Measurements from ENCODE around the gene KCNA3. TPM values are rescaled to one million over a fixed set of nuclear protein-coding genes. Genes with fewer than 3 reads are reported as not detected.
A peak's percentile ranks its signal among the peaks of the same experiment; 100 is the strongest.

Gene KCNA3
- under 1 TPM; 0.14 to 0.17 (median 0.15) TPM for polyA plus RNA-seq (ENCODE audit: insufficient read length in 4 of 4)

DNA sequence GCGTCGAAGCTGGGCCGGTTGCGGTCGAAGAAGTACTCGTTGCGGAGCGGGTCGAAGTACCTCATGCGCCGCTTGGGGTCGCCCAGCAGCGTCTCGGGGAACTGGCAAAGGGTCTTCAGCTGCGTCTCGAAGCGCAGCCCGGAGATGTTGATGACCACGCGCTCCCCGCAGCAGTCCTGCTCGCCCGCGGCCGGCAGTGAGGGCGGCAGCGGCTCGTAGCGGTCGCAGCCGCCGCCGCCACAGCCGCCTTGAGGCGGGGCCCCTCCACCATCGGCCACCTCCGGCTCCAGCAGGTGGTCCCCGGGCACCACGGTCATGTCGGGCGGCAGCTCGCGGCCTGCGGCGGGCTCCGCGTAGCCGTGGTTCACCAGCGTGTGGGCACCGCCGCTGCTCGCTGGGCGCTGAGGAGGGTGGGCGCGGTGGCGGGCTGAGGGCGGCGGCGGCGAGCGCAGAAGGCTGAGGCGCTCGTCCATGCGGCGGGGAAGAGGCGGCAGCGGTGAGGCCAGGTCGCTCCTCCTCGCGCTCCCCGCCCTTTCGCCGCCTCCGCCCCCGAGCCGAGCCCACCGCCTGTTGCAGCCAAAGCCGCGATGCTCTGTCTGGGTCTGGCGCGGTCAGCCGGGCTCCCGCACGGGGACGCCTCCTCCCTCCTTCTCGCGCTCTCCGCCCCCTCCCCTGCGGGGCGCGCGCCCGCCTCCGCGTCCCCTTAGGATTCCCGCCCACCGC, at the start of gene KCNA3:
TSS of gene KCNA3 (minus strand) at position 604 of the 723 bp plus-strand sequence. CDS start at position 473, 131 bp downstream.
- peak in 2 of 4 donors; percentile 24 to 37 for DNase-seq (ENCODE audit: low read depth in 4 of 4, low spot score in 2 of 4)

DNA sequence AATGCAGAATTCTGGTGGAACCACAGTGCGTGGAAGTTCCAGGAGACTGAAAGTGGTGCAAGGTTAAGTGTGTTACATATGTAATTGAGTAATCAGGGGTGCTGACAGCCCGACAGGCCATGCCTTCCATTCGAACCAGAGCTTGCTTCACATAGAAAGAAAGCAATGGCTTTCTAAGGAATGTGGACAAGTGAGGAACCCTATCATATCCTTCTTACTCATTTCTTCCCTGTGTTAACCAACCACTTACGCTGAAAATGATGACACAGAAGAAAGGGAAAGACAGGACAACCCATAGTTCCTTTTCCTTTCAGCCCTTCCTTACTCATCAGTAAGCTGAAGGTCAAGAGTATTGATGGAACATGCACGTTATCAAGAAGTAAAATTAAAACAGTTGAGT, 48.1 kb upstream of the KCNA3 start:
- DNase-seq (ENCODE audit: low read depth in 4 of 4, low spot score in 2 of 4) = no peak

DNA sequence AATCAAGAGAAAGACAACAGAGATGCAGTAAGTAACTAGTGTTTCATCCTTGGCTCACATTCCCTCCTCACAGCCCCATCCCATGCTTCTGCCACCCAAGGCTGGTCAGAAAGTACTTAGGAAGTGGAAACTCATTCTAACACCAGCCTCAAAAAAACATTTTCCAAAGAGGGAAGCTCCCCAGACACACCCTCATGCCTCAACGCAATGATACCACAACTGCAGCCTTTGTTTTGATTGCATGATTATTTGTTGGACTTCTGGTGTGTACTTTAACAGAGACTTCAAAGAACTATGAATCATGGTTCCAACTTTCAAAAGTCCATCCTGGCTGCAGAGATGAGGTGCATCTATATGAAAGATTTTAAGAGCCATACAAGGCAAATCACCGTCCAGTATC, 45.2 kb upstream of the KCNA3 start:
- no peak for DNase-seq (ENCODE audit: low read depth in 4 of 4, low spot score in 2 of 4)

DNA sequence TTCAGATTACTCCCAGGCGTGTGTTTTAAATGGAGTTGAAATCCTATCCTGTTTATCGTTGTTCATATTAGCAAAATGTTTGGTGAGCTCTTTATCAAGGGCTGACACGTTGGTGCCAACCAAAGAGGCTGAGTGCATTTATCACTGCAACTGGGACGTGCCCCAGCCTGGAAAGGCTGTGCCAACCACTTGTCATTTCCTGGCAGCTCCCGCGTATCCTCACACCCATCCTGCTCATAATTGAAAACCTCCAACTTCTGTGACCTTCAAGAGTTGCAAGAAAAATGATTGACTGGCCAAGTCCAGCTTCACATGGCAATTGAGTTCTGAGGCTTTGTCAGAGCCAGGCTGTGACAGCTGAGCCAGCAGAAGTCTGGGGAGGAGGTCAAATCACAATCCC, 43.7 kb upstream of the KCNA3 start:
- DNase-seq (ENCODE audit: low read depth in 4 of 4, low spot score in 2 of 4) = no peak

DNA sequence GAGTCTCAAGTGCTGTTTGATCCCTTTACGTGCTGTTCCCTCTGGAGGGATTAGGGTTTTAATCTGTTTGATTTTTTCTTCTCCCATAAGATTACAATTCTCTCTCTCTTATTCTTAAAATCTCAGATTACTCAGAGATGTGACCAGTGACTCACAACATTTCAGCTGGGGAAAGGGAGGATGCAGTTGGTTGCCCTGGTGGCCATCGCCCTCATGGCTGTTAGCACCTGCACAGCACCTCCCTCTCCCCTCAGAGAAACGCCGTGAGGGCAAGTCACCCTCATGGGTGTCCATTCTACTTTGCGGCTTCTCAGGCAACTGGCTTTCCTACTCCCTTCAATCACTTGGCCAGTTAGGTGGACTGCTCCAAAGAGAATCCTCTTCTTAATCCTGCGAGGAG, 42.4 kb upstream of the KCNA3 start:
- DNase-seq (ENCODE audit: low read depth in 4 of 4, low spot score in 2 of 4) = no peak

DNA sequence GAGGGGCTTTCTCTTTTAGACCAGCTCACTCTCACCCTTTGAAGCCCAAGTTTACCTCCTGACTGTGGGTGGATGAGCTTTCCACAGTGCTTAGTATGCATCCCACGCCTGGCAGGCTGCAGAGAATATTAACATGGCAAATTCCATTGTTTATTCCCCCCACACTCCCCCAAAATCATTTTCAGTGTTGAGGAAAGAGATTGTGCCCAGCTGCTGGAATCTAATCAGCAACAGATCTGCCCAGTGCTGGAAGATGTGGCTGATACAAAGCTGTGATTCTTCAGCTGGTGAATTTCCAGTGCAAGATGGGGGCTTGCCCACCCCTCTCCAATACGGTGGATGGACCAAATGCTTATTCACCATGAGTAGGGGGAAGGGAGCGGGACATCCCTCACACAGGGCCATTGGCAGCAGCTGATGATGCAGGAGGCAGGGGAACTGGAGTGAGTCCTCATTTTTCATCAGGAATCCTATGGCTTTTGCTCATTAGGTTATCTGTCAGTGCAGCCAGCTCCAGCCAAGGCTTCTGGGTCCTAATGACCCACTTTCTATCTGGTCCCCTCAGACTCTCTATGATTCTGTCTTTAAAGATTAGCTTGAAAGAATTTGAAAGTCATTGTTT, 39.7 kb upstream of the KCNA3 start:
- DNase-seq (ENCODE audit: low read depth in 4 of 4, low spot score in 2 of 4) = no peak

DNA sequence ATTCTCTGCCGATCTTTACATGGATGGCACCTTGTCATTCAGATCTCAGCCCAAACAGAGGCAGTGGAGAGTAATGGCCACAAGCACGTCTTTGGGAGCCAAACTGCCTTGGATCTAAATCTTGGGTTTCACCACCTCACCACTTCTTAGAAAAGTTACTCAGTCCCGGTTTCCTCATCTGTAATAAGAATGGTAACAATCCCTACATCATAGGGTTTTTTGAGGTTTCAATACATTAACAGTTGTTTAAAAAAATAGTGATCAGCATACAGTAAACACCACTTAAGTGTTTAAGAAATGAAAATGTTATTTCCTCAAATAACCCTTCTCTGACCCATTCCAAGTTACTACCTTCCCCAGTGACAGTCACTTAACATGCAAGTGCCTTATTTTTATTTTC, 38.5 kb upstream of the KCNA3 start:
- no peak for DNase-seq (ENCODE audit: low read depth in 4 of 4, low spot score in 2 of 4)

DNA sequence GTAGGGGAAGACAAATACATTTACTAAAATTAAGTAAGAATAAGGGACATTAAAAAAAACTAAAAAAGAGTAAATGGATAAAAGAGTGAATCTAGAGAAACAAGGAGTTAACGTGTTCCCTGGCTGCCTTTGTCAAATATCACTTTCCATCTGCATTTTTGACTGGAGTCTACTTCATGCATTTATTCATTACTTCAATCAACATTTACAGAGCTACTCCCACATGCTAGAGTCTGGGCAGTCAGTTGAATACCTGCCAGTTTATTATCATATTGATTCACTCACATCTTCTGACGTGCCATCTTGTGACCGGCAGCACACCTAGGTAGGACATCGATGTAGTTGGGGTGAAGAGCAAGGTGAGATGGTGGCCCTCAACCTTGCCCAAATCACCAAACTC, 35.6 kb upstream of the KCNA3 start:
- no peak for DNase-seq (ENCODE audit: low read depth in 4 of 4, low spot score in 2 of 4)

DNA sequence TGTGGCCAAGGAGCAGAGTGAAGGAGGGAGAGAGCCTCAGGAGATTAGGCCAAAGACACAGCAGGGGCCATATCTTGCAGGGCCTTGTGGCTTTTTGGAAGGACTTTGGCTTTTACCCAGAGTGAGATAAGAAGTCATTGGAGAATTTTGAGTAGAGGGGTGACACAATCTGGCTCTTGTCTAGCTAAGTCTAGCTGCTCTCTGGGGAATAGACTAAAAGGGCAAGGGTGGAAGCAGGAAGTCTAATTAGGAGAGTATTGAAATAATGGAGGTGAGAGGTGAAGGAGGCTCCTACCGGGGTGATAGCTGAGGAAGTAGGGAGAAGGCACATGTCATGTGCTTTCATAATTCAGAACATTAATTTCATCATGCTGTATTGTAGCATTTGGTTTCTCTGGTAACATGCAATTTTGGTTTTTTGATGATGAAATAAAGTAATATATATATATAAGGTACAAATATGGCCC, 34.3 kb upstream of the KCNA3 start:
- no peak for DNase-seq (ENCODE audit: low read depth in 4 of 4, low spot score in 2 of 4)

DNA sequence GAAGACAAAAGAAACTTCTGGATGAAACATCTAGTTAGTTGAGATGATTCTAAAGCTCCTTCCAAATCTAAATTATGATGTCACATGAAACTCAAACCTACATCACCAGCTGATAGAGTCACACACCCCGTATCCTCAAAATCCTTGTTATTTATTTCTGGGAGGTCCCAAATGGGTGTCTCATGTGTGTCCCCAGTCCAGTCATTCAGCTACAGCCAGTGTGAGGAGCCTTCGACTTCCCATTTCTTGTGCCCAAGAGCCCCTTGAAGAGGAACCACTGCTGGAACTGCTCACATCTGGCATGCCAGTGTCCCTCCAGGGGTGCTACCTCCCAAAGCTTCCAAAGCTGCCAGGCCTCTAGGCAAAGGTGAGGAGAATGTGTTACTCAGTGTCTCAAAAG, 32.5 kb upstream of the KCNA3 start:
- DNase-seq (ENCODE audit: low read depth in 4 of 4, low spot score in 2 of 4) = no peak

DNA sequence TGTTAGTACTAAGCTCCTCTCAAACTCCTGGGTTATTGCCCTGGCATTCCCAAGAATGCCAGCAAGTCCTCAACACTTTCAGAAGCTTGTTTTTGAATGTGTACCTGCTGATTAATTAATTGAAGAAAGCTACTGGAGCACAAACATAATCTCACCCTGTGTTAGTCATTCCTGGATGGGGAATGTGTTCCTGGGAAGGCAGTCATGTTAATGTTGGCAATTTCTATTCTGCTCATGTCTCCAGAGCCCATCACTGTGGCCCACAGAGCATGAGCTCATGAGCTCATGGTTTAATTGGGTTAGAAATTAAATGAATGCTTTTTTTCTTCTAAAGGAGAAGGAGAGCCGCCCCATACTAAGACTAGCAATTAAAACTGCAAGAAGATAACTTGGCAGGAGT, 31.9 kb upstream of the KCNA3 start:
- DNase-seq (ENCODE audit: low read depth in 4 of 4, low spot score in 2 of 4) = no peak

DNA sequence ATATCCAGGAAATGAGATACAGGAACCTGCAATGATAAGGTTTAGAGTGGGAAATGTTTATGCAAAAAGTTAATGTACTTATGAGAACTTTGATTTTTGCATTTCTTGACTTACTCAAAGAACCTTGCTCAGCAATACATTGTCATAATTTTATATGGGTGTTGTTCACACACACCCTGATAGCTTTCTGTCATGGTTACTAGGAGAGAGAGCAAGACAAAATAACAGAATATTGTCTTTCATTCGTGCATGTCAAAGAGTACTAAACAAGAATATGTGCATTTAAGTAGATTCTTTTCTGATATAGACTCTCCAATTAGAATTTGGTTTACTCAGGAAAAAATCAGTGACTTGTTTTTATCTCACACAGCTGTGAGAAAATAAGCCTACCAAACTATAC, 27.5 kb upstream of the KCNA3 start:
- DNase-seq (ENCODE audit: low read depth in 4 of 4, low spot score in 2 of 4) = no peak

DNA sequence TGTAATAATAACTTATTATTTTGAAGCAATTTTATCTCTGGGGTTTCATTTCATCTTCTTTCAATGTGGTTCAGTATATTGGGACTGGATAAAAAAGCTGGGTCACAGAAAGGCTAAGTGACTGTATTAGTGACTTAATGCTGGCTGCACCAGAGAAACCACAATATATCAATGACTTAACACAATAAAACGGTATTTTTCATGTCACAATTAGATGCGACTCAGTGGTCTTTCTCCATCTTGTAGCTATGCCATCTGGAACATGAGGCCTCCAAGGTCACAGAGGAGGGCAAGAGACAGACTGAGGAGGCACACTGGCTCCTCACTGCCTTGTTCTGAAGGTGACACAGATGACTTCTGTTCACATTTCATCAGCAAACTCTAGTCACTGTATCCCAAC, 26.0 kb upstream of the KCNA3 start:
- no peak for DNase-seq (ENCODE audit: low read depth in 4 of 4, low spot score in 2 of 4)

DNA sequence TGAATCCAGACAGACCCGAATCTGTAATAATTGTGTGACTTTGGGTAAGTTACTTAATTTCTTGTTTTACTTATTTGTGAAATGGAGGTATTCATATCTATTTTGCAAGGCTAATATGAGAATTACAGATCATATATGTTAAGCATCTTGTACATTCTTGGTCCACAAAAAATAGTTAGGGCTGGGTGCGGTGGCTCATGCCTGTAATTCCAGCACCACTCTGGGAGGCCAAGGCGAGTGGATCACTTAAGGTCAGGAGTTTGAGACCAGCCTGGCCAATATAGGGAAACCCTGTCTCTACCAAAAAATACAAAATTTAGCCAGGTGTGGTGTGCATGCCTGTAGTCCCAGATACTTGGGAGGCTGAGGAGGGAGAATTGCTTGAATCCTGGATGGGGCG, 22.9 kb upstream of the KCNA3 start:
- no peak for DNase-seq (ENCODE audit: low read depth in 4 of 4, low spot score in 2 of 4)

DNA sequence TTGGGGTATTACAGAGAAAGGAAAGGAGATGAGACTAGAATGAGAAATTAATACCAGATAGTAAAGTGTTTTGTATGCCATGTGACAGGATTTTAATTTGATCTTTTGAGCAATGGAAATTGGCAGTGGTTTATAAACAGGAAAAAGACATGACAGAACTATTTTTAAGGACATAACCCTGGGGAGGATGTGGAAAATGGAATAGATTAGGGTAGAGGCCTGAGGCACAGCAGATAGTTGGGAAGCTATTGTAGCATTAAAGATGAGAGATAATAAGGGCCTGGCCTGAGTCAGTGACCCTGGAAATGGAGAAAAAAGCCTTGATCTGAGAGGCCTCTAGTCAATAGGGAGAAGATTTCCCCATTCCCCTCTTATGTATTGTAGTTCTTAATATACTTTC, 22.1 kb upstream of the KCNA3 start:
- DNase-seq (ENCODE audit: low read depth in 4 of 4, low spot score in 2 of 4) = no peak

DNA sequence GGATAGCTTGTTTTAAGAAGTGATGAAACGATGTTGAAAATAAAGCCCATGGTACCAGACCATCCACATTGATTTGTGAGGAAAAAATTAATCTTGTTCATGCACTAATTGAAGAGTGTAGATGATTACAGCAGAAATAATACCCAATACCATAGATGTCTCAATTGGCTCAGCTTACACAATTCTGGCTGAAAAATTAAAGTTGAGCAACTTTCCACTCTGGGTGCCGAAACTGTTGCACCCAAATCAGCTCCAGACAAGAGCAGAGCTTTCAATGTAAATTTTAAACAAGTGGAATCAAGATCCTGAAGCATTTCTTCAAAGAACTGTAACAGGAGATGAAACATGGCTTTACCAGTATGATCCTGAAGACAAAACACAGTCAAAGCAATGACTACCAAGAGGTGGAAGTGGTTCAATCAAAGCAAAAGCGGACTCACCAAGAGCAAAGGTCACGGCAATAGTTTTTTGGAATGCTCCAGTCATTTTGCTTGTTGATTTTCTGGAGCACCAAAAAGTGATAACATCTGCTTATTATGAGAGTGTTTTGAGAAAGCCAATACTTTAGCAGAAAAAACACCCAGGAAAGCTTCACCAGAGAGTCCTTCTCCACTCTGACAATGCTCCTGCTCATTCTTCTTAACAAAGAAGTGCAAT, 16.1 kb upstream of the KCNA3 start:
- no peak for DNase-seq (ENCODE audit: low read depth in 4 of 4, low spot score in 2 of 4)

DNA sequence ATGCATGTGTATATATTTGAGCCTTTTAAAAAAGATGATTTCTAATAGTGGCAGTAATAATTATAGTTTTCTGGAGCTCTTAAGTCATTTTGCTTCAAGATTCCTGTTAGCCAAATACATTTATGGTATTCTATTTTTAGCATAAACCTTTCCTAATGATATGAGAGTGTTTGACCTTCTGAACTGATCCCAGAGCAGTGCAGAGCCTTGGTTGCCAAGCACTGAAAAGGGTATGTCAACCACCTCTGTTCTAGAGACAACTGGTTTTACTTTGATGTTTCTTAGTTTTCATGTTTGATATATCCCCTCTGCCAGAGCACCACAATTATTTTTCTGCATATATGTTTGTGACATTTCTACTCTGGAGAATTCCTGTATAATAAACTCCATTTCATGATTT, 15.1 kb upstream of the KCNA3 start:
- no peak for DNase-seq (ENCODE audit: low read depth in 4 of 4, low spot score in 2 of 4)

DNA sequence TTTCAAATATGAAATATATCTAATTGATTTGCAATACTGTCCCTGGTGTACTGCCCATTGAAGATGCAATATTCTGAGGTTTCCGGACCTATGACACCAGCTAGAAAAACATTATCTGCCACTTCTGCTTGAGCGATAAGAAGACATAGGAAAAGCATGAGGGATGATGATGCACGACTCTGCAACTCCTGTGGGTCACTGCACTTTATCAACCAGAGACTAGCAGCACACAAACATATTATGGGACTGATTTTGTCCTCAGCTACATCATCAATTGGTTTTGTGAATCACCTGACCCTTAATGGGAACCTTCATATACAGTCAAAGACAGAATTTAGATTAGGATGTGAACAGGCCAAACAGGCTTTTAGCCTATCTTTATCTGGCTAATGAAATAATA, 13.8 kb upstream of the KCNA3 start:
- no peak for DNase-seq (ENCODE audit: low read depth in 4 of 4, low spot score in 2 of 4)

DNA sequence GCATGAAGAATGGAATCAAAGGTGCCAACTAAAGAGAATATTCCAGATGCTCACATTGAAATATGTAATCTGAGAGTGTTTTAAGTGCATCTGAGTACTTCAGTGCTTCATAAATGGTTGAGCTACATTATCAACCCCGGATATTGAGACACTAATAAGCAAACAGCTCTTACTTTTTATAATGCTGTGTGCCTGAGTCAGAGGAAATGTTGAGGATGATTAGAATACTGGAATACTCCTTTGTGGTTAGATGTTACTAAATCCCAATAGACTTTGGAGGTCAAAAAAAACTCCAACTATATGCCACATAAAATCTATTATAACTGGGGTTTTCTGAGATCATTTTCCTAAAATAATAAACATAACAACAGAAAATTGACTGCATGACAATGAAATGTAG, 12.5 kb upstream of the KCNA3 start:
- DNase-seq (ENCODE audit: low read depth in 4 of 4, low spot score in 2 of 4) = no peak

DNA sequence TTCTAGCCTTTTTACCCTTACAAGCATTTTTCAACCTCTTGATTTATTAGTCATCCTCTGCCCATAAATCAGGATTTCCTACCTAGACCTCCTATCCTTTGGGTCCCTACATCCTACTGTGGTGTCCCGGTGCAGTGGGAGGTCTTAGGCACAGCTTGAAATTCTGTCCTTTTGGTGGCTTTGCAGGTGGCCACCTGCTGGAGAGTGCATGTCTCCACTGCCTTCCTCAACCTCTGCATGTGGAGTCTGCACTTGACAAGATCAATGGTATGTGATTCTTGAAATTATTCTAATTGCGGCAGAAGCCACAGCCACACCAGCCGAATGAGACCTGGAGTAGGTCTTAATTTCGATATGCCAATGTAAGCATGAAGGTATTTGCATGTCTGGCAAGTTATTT, 11.4 kb upstream of the KCNA3 start:
- no peak for DNase-seq (ENCODE audit: low read depth in 4 of 4, low spot score in 2 of 4)

DNA sequence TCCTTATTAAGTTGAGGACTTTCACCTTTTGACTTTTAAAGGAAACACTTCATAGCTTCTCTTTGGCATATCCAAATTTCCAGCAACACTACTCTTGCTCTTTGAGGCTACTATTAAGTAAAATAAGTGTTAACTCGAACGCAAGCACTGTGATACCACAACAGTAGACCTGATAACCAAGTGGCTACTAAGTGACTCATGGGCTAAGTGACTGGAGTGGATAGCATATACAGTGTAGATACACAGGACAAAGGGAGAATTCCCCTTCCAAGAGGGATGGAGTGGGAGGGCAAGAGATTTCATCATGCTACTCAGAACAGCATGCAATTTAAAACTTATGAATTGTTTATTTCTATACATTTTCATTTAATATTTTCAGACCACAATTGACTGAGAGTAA, 9.8 kb upstream of the KCNA3 start:
- no peak for DNase-seq (ENCODE audit: low read depth in 4 of 4, low spot score in 2 of 4)

DNA sequence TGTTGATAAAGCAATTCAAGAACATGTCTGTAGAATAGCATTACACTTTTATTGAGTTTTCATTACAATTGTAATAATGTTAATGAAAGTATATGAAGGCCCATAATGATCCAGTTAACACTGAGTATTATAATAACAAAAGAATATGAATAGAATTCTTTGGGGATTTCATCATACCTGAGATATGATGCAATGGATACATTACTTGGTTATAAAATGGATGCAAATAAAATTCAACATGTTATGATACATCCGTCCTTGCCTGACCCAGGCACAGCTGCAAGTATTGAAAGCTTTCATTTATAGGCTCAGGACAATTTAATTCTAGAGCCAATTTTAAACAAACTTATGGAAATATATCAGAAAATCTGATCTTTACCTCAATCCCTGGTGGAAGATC, 8.2 kb upstream of the KCNA3 start:
- DNase-seq (ENCODE audit: low read depth in 4 of 4, low spot score in 2 of 4) = no peak
